ENCODE measurements around the gene RNF144A.

GRCh38 chr2:6917071-6917760 is at the start of gene RNF144A:
- no peak for TF ChIP-seq EZH2phosphoT487 (IDR thresholded peaks at IDR 0.05; ENCODE audit: low read depth, severe bottlenecking, unreplicated experiment)
- peak; percentile 51 for TF ChIP-seq CTCF (IDR thresholded peaks at IDR 0.05; ENCODE audit: poor library complexity)
